Measurements from ENCODE around the gene KLHDC8B. TPM values are rescaled to one million over a fixed set of nuclear protein-coding genes. Genes with fewer than 3 reads are reported as not detected.
"Not testable (repeated sequence)": the region's sequence is repeated elsewhere in the genome, so short reads cannot be mapped to it uniquely, and the experiment has no call there.

KLHDC8B gene
- total RNA-seq, 1 donor from 2014 or later = 144 TPM

GRCh38 chr3:49181351-49181750, 10.0 kb downstream of the KLHDC8B start:
- no peak for DNase-seq (ENCODE audit: low read depth in 2 of 2)

- no peak for DNase-seq (ENCODE audit: low read depth in 2 of 2)
Measured at GRCh38 chr3:49182682-49183081, 11.3 kb downstream of the KLHDC8B start.

GRCh38 chr3:49183873-49184272, 12.5 kb downstream of the KLHDC8B start:
- DNase-seq (ENCODE audit: low read depth in 2 of 2) = no peak

DNA sequence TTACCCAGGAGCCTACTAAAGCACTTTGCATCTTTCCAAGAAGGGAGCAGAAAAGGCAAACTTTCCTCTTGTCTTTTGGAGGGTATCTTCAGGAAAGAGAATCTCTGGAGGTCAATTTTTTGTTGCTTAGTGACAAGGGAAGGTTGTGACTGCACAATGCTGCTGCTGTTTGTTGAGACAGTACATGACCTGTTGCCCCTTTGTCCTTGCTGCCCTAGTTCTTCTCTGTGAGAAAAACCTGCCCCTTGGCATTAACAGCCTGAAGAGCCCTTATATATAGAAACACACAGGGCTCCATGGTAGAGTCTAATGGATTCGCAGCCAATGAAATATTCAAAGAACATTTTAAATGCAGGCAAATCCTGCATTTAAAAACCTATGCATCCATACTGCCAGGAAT, 20.3 kb downstream of the KLHDC8B start:
- no peak for DNase-seq (ENCODE audit: low read depth in 2 of 2)

GRCh38 chr3:49198161-49198560, 26.8 kb downstream of the KLHDC8B start:
- no peak for DNase-seq (ENCODE audit: low read depth in 2 of 2)

GRCh38 chr3:49198611-49199230, 27.3 kb downstream of the KLHDC8B start:
- DNase-seq (ENCODE audit: low read depth in 2 of 2) = no peak

DNA sequence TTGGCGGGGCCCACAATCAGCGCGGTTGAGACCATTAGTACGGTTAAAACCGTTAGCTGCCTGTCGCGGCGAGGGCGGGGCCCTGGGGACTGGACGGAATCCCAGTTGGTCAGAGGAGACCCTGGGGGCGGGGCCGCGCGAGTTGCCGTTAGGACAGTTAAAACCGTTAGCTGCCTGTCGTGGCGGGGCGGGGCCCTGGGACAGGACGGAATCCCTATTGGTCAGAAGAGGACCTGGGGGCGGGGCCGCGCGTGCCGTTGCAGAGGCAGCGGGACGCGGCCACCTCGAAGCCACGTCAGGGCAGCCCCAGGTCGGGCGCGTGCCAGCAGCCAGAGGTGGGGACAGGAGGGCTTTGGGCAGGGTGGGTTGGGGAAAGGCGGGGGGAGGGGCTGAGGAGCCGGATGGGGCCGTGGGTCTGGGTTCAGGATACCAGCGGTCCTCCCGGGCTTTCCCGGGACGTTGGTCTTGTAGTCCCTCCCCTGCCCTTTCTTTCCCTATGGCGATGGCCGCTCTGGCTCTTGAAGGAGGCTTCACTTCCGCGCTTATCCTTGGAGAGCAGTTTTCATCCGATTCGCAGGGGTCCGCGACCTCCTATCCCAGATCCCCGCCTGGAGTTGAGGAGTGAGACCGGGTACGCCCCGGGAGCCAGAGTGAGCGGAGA, 28.0 kb downstream of the KLHDC8B start:
- peak; percentile 43 to 85 for DNase-seq (ENCODE audit: low read depth in 2 of 2)

DNA sequence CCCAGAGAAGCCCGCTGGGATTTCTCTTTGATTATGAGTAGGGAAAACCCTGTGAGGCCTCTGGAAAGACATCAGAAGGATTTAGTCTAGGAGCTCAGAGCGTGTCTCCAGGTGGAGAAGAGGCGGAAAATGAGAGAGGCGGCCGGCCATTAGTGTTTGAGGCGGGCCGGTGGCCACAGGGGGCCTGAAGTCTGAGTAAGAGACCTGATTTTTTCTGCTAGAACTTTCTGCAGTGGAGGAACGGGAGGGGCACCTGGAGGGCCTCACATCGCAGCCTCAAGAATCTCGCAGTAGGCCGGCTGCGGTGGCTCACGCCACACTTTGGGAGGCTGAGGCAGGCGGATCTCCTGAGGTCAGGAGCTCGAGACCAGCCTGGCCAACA, 28.5 kb downstream of the KLHDC8B start:
- DNase-seq (ENCODE audit: low read depth in 2 of 2) = no peak

DNA sequence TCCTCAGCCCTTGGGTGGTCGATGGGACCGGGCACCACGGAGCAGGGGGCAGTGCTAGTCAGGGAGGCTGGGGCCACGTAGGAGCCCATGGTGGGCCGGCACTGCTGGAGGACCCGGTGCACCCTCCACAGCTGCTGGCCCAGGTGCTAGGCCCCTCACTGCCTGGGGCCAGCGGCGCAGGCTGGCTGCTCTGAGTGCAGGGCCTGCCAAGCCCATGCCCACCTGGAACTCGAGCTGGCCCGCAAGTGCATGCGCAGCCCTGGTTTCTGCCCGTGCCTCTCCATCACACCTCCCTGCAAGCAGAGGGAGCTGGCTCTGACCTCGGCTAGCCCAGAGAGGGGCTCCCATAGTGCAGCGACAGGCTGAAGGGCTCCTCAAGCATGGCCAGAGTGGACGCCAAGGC, 42.1 kb downstream of the KLHDC8B start:
- no peak for DNase-seq (ENCODE audit: low read depth in 2 of 2)

DNA sequence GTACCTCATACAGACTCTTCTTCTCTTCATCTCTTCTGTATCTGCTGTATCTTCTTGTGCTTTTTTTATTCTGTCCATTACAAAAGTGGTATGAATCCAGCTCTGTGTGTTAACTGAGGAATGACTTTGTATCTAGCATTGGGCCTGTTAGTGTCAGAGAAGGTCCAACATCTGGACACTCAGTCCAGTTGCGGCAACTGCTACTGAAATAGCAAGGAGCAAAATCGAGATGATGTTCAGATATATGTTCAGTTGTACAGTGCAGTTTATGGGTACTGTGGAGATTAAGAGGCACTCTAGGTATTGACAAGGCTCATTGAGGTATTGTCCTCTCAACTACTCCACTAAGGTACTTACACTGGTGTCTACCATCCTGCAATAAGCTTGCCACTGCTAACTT, 42.6 kb downstream of the KLHDC8B start:
- no peak for DNase-seq (ENCODE audit: low read depth in 2 of 2)

DNA sequence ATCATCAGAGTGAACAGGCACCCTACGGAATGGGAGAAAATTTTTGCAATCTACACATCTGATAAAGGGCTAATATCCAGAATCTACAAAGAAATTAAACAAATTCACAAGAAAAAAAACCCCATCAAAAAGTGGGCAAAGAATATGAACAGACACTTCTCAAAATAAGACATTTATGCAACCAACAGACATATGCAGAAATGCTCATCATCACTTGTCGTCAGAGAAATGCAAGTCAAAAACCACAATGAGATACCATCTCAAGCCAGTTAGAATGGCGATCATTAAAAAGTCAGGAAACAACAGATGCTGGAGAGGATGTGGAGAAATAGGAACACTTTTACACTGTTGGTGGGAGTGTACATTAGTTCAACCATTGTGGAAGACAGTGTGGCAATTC, 45.3 kb downstream of the KLHDC8B start:
- DNase-seq (ENCODE audit: low read depth in 2 of 2) = peak in 1 of 2 donors; percentile 22

DNA sequence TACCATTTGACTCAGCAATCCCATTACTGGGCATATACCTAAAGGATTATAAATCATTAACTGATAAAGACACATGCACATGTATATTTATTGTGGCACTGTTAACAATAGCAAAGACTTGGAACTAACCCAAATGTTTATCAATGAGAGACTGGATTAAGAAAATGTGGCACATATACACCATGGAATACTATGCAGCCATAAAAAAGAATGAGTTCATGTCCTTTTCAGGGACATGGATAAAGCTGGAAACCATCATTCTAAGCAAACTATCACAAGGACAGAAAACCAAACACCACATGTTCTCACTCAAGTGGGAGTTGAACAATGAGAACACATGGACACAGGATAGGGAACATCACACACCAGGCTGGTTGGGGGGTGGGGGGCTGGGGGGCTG, 45.7 kb downstream of the KLHDC8B start:
- DNase-seq (ENCODE audit: low read depth in 2 of 2) = not testable (repeated sequence)

DNA sequence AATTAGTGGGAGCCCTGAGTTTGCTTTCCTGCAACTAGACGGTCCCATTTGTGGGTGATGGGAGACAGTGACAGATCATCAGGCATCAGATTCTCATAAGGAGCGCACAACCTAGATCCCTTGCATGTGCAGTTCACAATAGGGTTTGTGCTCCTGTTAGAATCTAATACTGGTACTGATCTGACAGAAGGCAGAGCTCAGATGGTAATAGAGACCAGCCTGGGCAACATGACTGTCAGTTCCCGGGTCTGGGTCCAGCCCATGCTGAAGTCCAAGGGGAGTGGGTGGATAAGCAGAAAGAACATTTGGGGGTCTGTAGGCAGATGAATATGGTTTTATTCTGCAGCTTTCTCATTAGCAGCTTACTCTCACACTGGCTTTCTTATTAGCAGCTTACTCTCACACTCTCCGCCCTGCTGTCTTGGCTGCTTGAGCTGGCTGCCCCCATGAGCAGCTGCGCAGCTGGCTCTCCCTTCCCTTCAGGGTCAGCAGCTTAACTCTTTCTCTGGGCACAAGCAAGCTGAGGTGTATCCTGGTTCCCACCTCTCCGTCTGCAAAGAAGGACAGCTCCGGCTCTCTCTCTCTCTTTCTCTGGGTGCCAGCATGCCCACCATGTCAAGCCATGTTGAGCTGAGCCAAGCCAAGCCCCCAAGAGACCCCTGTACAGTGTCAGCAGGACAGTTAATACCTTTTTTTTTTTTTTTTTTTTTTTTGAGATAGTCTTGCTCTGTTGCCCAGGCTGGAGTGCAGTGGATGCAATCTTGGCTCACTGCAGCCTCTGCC, 46.5 kb downstream of the KLHDC8B start:
- peak; percentile 20 to 49 for DNase-seq (ENCODE audit: low read depth in 2 of 2)

DNA sequence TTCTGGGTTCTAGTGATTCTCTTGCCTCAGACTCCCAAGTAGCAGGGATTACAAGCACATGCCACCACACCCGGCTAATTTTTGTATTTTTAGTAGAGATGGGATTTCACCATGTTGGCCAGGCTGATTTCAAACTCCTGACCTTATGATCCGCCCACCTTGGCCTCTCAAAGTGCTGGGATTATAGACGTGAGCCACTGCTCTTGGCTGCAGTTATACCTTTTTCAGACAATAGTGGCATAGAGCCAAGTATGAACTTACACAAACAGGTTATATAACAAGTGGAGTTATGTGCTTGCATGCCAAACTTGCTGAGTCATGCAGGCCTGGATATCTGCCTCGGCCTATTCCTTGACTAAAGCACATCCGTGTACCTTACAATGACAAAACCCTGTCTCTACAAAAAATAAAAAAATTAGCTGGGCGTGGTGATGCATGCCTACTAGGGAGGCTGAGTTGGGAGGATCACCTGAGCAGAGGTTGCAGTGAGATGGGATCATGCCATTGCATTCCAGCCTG, 47.1 kb downstream of the KLHDC8B start:
- DNase-seq (ENCODE audit: low read depth in 2 of 2) = peak; percentile 97

- DNase-seq (ENCODE audit: low read depth in 2 of 2) = no peak
Measured at GRCh38 chr3:49219132-49219531, 47.7 kb downstream of the KLHDC8B start.

DNA sequence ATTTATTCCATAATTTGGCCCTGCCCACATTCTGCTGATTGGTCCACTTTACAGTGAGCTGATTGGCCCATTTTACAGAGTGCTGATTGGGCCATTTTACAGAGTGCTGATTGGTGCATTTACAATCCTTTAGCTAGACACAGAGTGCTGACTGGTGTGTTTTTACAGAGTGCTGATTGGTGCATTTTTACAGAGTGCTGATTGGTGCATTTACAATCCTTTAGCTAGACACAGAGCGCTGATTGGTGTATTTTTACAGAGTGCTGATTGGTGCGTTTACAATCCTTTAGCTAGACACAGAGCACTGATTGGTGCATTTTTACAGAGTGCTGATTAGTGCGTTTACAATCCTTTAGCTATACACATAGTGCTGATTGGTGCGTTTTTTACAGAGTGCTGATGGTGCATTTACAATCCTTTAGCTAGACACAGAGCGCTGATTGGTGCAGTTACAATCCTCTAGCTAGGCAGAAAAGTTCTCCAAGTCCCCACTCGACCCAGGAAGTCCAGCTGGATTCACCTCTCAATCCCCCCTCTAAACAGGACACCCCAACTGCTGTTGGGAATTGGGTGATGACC, 49.7 kb downstream of the KLHDC8B start:
- not testable (repeated sequence) for DNase-seq (ENCODE audit: low read depth in 2 of 2)

- DNase-seq (ENCODE audit: low read depth in 2 of 2) = no peak
Measured at GRCh38 chr3:49222002-49222401, 50.6 kb downstream of the KLHDC8B start.

Other genes with a start within 250 kb of the KLHDC8B start
- gene P4HTM, start 181.4 kb upstream of the KLHDC8B start, total RNA-seq = 1.6 and 5.7 TPM in 2 replicates
- gene WDR6, start 164.2 kb upstream of the KLHDC8B start, total RNA-seq = 61.5 and 99.6 TPM in 2 replicates
- 29.4 and 30.6 TPM in 2 replicates for gene DALRD3, start 153.0 kb upstream of the KLHDC8B start, total RNA-seq
- 57.1 and 76.4 TPM in 2 replicates for gene NDUFAF3, start 149.5 kb upstream of the KLHDC8B start, total RNA-seq
- 130 and 331 TPM in 2 replicates for gene IMPDH2, start 142.2 kb upstream of the KLHDC8B start, total RNA-seq
- gene QRICH1, start 77.5 kb upstream of the KLHDC8B start, total RNA-seq = 52.3 and 56.0 TPM in 2 replicates
- gene QARS1, start 66.8 kb upstream of the KLHDC8B start, total RNA-seq = 325 and 387 TPM in 2 replicates
- 21.6 and 36.9 TPM in 2 replicates for gene USP19, start 50.8 kb upstream of the KLHDC8B start, total RNA-seq
- 580 and 1,189 TPM in 2 replicates for gene LAMB2, start 38.5 kb upstream of the KLHDC8B start, total RNA-seq
- gene CCDC71, start 5.3 kb upstream of the KLHDC8B start, total RNA-seq = 10.7 and 20.2 TPM in 2 replicates
- 1.3 and 1.8 TPM in 2 replicates for gene C3orf62, start 105.6 kb downstream of the KLHDC8B start, total RNA-seq
- 17.7 and 23.2 TPM in 2 replicates for gene USP4, start 168.5 kb downstream of the KLHDC8B start, total RNA-seq
- gene GPX1, start 186.8 kb downstream of the KLHDC8B start, total RNA-seq = 468 and 667 TPM in 2 replicates
- 401 and 472 TPM in 2 replicates for gene RHOA, start 240.4 kb downstream of the KLHDC8B start, total RNA-seq
- 13.5 and 23.8 TPM in 2 replicates for gene TCTA, start 240.8 kb downstream of the KLHDC8B start, total RNA-seq